HEK293 (cell line): ENCODE measurements around the gene VTI1B.

ENCODE experiments used
- CTCF ChIA-PET: fragments of 350-600 bp; formaldehyde crosslinking; extraction: SDS; loops from one replicate; lab custom pipeline; 2021; ENCODE audit warnings: antibody characterized with exemption; lab: Yijun Ruan, JAX
- POLR2A ChIA-PET: fragments of 300-600 bp; formaldehyde crosslinking; extraction: SDS; loops from one replicate; lab custom pipeline; 2020; ENCODE audit warnings: antibody characterized with exemption, inconsistent platforms; lab: Yijun Ruan, JAX
- H3K27ac ChIP-seq: fragments of 200-500 bp; sonication (Bioruptor generic); 2 replicates; pipeline ENCODE4 v1.5.1; 2014; ENCODE audit warnings: low read depth, low read length, control low read depth, inconsistent platforms; ENCODE audit errors: extremely low read depth
- H3K36me3 ChIP-seq, 2 experiments: fragments of 200-500 bp in 1 of 2; sonication (Bioruptor generic) in 1 of 2; 1 replicate in 1 of 2; 2 replicates in 1 of 2; pipeline ENCODE4 v1.5.1; 2014 to 2017; ENCODE audit warnings: inconsistent platforms in 2 of 2, low read length in 2 of 2; ENCODE audit not compliant: control insufficient read depth in 2 of 2, insufficient read depth in 1 of 2
- H3K4me1 ChIP-seq: fragments of 200-500 bp; sonication (Bioruptor generic); 2 replicates; pipeline ENCODE4 v1.5.1; 2014; ENCODE audit warnings: mild to moderate bottlenecking, low read length, inconsistent platforms; ENCODE audit not compliant: control insufficient read depth, insufficient read depth
- H3K4me3 ChIP-seq: 2 replicates; pipeline ENCODE4 v1.5.1; 2011; ENCODE audit warnings: low read depth, mild to moderate bottlenecking, control low read depth, low read length, moderate library complexity
- H3K9me3 ChIP-seq: fragments of 200-500 bp; sonication (Bioruptor generic); 2 replicates; pipeline ENCODE4 v1.5.1; 2014; ENCODE audit warnings: low read depth, low read length, inconsistent platforms; ENCODE audit not compliant: control insufficient read depth, insufficient read depth
- BCL11A ChIP-seq: fragments of 450-650 bp; formaldehyde crosslinking; IDR thresholded peaks from 2 replicates; pipeline ENCODE4 v1.5.1; 2016; ENCODE audit warnings: low read depth, missing biosample characterization, missing genetic modification characterization
- BCL11B ChIP-seq: fragments of 450-650 bp; formaldehyde crosslinking; IDR thresholded peaks from 2 replicates; pipeline ENCODE4 v1.5.1; 2016; ENCODE audit warnings: low read depth, missing biosample characterization, missing genetic modification characterization
- GLIS2 ChIP-seq: fragments of 450-650 bp; formaldehyde crosslinking; IDR thresholded peaks from 2 replicates; pipeline ENCODE4 v1.5.1; 2016; ENCODE audit warnings: missing biosample characterization, missing genetic modification characterization
- IKZF3 ChIP-seq: fragments of 450-650 bp; IDR thresholded peaks from 2 replicates; pipeline ENCODE4 v1.5.0; 2018; ENCODE audit warnings: missing biosample characterization, mild to moderate bottlenecking, missing genetic modification characterization, moderate library complexity
- KLF10 ChIP-seq: fragments of 450-650 bp; IDR thresholded peaks from 2 replicates; pipeline ENCODE4 v1.5.1; 2018; ENCODE audit warnings: missing biosample characterization, mild to moderate bottlenecking, missing genetic modification characterization
- KLF8 ChIP-seq: fragments of 450-650 bp; formaldehyde crosslinking; IDR thresholded peaks from 2 replicates; pipeline ENCODE4 v1.5.1; 2016; ENCODE audit warnings: missing biosample characterization, missing genetic modification characterization
- MYNN ChIP-seq: fragments of 450-650 bp; formaldehyde crosslinking; IDR thresholded peaks from 2 replicates; pipeline ENCODE4 v1.5.1; 2016; ENCODE audit warnings: missing biosample characterization, missing genetic modification characterization, borderline replicate concordance
- SETDB1 ChIP-seq: IDR thresholded peaks from one replicate; pipeline ENCODE4 v1.6.1; 2017; ENCODE audit warnings: mild to moderate bottlenecking, low read length, moderate library complexity, mixed read lengths; ENCODE audit not compliant: insufficient read length
- TRIM28 ChIP-seq: IDR thresholded peaks from 2 replicates; pipeline ENCODE4 v1.6.1; 2011; ENCODE audit warnings: low read length, control low read depth, borderline replicate concordance
- TSHZ1 ChIP-seq: fragments of 450-650 bp; formaldehyde crosslinking; IDR thresholded peaks from 2 replicates; pipeline ENCODE4 v1.5.1; 2016; ENCODE audit warnings: missing biosample characterization, missing genetic modification characterization, borderline replicate concordance
- WT1 ChIP-seq: fragments of 450-650 bp; formaldehyde crosslinking; IDR thresholded peaks from 2 replicates; pipeline ENCODE4 v1.5.1; 2016; ENCODE audit warnings: missing biosample characterization, missing genetic modification characterization
- YY1 ChIP-seq: fragments of 450-650 bp; formaldehyde crosslinking; IDR thresholded peaks from 2 replicates; pipeline ENCODE4 v1.5.1; 2018; ENCODE audit warnings: missing biosample characterization, missing genetic modification characterization
- ZBTB20 ChIP-seq: fragments of 450-650 bp; formaldehyde crosslinking; IDR thresholded peaks from 2 replicates; pipeline ENCODE4 v1.5.1; 2016; ENCODE audit warnings: missing biosample characterization, missing genetic modification characterization
- ZBTB48 ChIP-seq: fragments of 450-650 bp; formaldehyde crosslinking; IDR thresholded peaks from 2 replicates; pipeline ENCODE4 v1.5.1; 2016; ENCODE audit warnings: missing biosample characterization, missing genetic modification characterization
- ZBTB6 ChIP-seq: fragments of 450-650 bp; formaldehyde crosslinking; IDR thresholded peaks from 2 replicates; pipeline ENCODE4 v1.5.1; 2017; ENCODE audit warnings: missing biosample characterization, missing genetic modification characterization
- ZFHX2 ChIP-seq: fragments of 450-650 bp; formaldehyde crosslinking; conservative IDR thresholded peaks from 2 replicates; pipeline ENCODE4 v1.5.1; 2016; ENCODE audit warnings: missing biosample characterization, missing genetic modification characterization
- ZNF148 ChIP-seq: fragments of 450-650 bp; formaldehyde crosslinking; IDR thresholded peaks from 2 replicates; pipeline ENCODE4 v1.5.0; 2017; ENCODE audit warnings: missing biosample characterization, missing genetic modification characterization, borderline replicate concordance
- ZNF2 ChIP-seq: fragments of 450-650 bp; formaldehyde crosslinking; IDR thresholded peaks from 2 replicates; pipeline ENCODE4 v1.5.1; 2016; ENCODE audit warnings: missing biosample characterization, missing genetic modification characterization
- ZNF341 ChIP-seq: fragments of 450-650 bp; formaldehyde crosslinking; IDR thresholded peaks from 2 replicates; pipeline ENCODE4; 2016; ENCODE audit warnings: low read depth, missing biosample characterization, missing genetic modification characterization
- ZNF350 ChIP-seq: fragments of 450-650 bp; formaldehyde crosslinking; IDR thresholded peaks from 2 replicates; pipeline ENCODE4 v1.5.0; 2017; ENCODE audit warnings: missing biosample characterization, mild to moderate bottlenecking, missing genetic modification characterization
- ZNF394 ChIP-seq: fragments of 450-650 bp; formaldehyde crosslinking; IDR thresholded peaks from 2 replicates; pipeline ENCODE4 v1.5.1; 2016; ENCODE audit warnings: missing biosample characterization, missing genetic modification characterization, mild to moderate bottlenecking, moderate library complexity, borderline replicate concordance
- ZNF510 ChIP-seq: fragments of 450-650 bp; formaldehyde crosslinking; IDR thresholded peaks from 2 replicates; pipeline ENCODE4 v1.5.1; 2018; ENCODE audit warnings: mild to moderate bottlenecking, missing genetic modification characterization, missing biosample characterization; ENCODE audit not compliant: insufficient replicate concordance
- ZNF514 ChIP-seq: fragments of 450-650 bp; formaldehyde crosslinking; IDR thresholded peaks from 2 replicates; pipeline ENCODE4 v1.5.1; 2016; ENCODE audit warnings: missing biosample characterization, missing genetic modification characterization
- ZNF530 ChIP-seq: fragments of 450-650 bp; formaldehyde crosslinking; IDR thresholded peaks from 2 replicates; pipeline ENCODE4 v1.5.1; 2016; ENCODE audit warnings: low read depth, missing biosample characterization, missing genetic modification characterization
- ZNF645 ChIP-seq: fragments of 450-650 bp; formaldehyde crosslinking; IDR thresholded peaks from 2 replicates; pipeline ENCODE4; 2016; ENCODE audit warnings: missing biosample characterization, missing genetic modification characterization
- ZNF707 ChIP-seq: fragments of 450-650 bp; formaldehyde crosslinking; IDR thresholded peaks from 2 replicates; pipeline ENCODE4 v1.5.1; 2016; ENCODE audit warnings: missing biosample characterization, missing genetic modification characterization
- ZNF76 ChIP-seq: fragments of 450-650 bp; formaldehyde crosslinking; IDR thresholded peaks from 2 replicates; pipeline ENCODE4; 2016; ENCODE audit warnings: low read depth, missing biosample characterization, missing genetic modification characterization, borderline replicate concordance

Gene VTI1B

GRCh38 chr14:67695394-67695949 lies 21.0 kb upstream of the VTI1B start, which contains the start of gene RDH11 (continued):
- no peak for TF ChIP-seq ZNF148 (tag by site-specific recombination)
- TF ChIP-seq ZNF76 (tag by site-specific recombination), result peak; percentile 84; the same call in 1 of the 2 replicates
- TF ChIP-seq IKZF3 (tag by site-specific recombination), result peak; percentile 80
- TF ChIP-seq ZNF707 (tag by site-specific recombination), result no peak
- TF ChIP-seq ZBTB6, result peak; percentile 96
- no peak for TF ChIP-seq BCL11B (tag by site-specific recombination)
- peak; percentile 38; the same call in 1 of the 2 replicates for TF ChIP-seq GLIS2 (tag by site-specific recombination)
- peak; percentile 86 for TF ChIP-seq ZNF394 (tag by site-specific recombination)
- peak; percentile 66; the same call in 1 of the 2 replicates for TF ChIP-seq ZBTB48 (tag by site-specific recombination)
- peak; percentile 88 for TF ChIP-seq ZBTB20 (tag by site-specific recombination)
- peak; percentile 67 for TF ChIP-seq YY1 (tag by site-specific recombination)
- TF ChIP-seq KLF8 (tag by site-specific recombination), result 0 out of 2 replicates have a peak, but pooled peaks have one; percentile 32
- TF ChIP-seq KLF10 (tag by site-specific recombination), result 0 out of 2 replicates have a peak, but pooled peaks have one; percentile 24

- peak overlapping the region; percentile 89 for H3K4me3 ChIP-seq
- ChIA-PET POLR2A (interaction anchor here (1.0 to 2.4 kb wide), 13 partner anchors 9 to 335 kb away, joined by 3 to 15 read pairs (median 8); partner anchors contain the start of genes ARG2, ATP6V1D, EIF2S1 and PIGH), CTCF (interaction anchor here (0.7 to 3.9 kb wide), 7 partner anchors 8 to 268 kb away, joined by 3 to 25 read pairs (median 4); no protein-coding TSS in a partner anchor)
- H3K27ac ChIP-seq, result peak overlapping the region; percentile 64
- H3K9me3 ChIP-seq, result no peaks in the 10 kb centered on the region
- peaks cover 23 to 37% of the 10 kb centered on the region in 2 experiments for H3K36me3 ChIP-seq
- H3K4me1 ChIP-seq, result peaks cover 5% of the 10 kb centered on the region; the same call in 1 of the 2 replicates
- TF ChIP-seq ZNF645 (tag by site-specific recombination) (no peak), BCL11A (tag by site-specific recombination) (peak; percentile 35; the same call in 1 of the 2 replicates), ZNF350 (tag by site-specific recombination) (no peak), ZNF510 (tag by site-specific recombination) (no peak), ZFHX2 (peak; percentile 58; the same call in 1 of the 2 replicates), MYNN (tag by site-specific recombination) (no peak), TSHZ1 (tag by site-specific recombination) (no peak), ZNF341 (tag by site-specific recombination) (peak; percentile 59), ZNF530 (no peak), ZNF2 (tag by site-specific recombination) (no peak), ZNF514 (tag by site-specific recombination) (no peak), SETDB1 (no peak), TRIM28 (no peak), WT1 (tag by site-specific recombination) (no peak)
Measured at GRCh38 chr14:67694791-67695393, 20.5 kb upstream of the VTI1B start.
